ENCODE data around the gene XPC.
"Not testable (repeated sequence)": the region's sequence is repeated elsewhere in the genome, so short reads cannot be mapped to it uniquely, and the experiment has no call there.

XPC gene

GRCh38 chr3:14118400-14119381, 59.7 kb downstream of the XPC start:
- TF ChIP-seq CTCF (IDR thresholded peaks at IDR 0.05; ENCODE audit: insufficient read depth, missing control alignments): no peak
- DNase-seq (ENCODE audit: insufficient read length, low spot score) (no peak), FAIRE-seq (no peak)

GRCh38 chr3:14117468-14118399, 60.7 kb downstream of the XPC start:
- no peak for TF ChIP-seq CTCF (IDR thresholded peaks at IDR 0.05; ENCODE audit: insufficient read depth, missing control alignments)
- FAIRE-seq: no peak
- no peak for DNase-seq (ENCODE audit: insufficient read length, low spot score)

GRCh38 chr3:14113965-14114635, 64.3 kb downstream of the XPC start:
- no peak for FAIRE-seq
- TF ChIP-seq CTCF (IDR thresholded peaks at IDR 0.05; ENCODE audit: insufficient read depth, missing control alignments): peak; percentile 17
- no peak for DNase-seq (ENCODE audit: insufficient read length, low spot score)

GRCh38 chr3:14110699-14111098, 67.7 kb downstream of the XPC start:
- no peak for TF ChIP-seq CTCF (IDR thresholded peaks at IDR 0.05; ENCODE audit: insufficient read depth, missing control alignments)
- DNase-seq (ENCODE audit: insufficient read length, low spot score): no peak
- FAIRE-seq: no peak

- not testable (repeated sequence) for FAIRE-seq
Measured at GRCh38 chr3:14109821-14110220, 68.6 kb downstream of the XPC start.

GRCh38 chr3:14097616-14098391, 80.6 kb downstream of the XPC start:
- no peak for TF ChIP-seq CTCF (IDR thresholded peaks at IDR 0.05; ENCODE audit: insufficient read depth, missing control alignments)
- FAIRE-seq (no peak), DNase-seq (ENCODE audit: insufficient read length, low spot score) (no peak)

More at GRCh38 chr3:14109821-14110220, 68.6 kb downstream of the XPC start:
- DNase-seq (ENCODE audit: insufficient read length, low spot score): not testable (repeated sequence)
